ENCODE measurements around the gene KCNG2.

The KCNG2 gene

GRCh38 chr18:79764131-79764530 lies 33.6 kb upstream of the KCNG2 start:
- H3K9me3 ChIP-seq (ENCODE audit: severe bottlenecking) = no peaks in the 10 kb centered on the region
- TF ChIP-seq CTCF (IDR thresholded peaks at IDR 0.05; ENCODE audit: poor library complexity, severe bottlenecking) = no peak
- no peaks in the 10 kb centered on the region for H3K36me3 ChIP-seq (ENCODE audit: low read depth)
- no peaks in the 10 kb centered on the region for H3K27me3 ChIP-seq (ENCODE audit: insufficient read depth, poor library complexity, severe bottlenecking)
- no peak for ATAC-seq (ENCODE audit: low read depth)
- DNase-seq (ENCODE audit: low spot score) = peak; percentile 27
- H3K27ac ChIP-seq (ENCODE audit: poor library complexity, severe bottlenecking) = no peak overlapping the region
- H3K4me1 ChIP-seq (ENCODE audit: insufficient read depth, poor library complexity, severe bottlenecking) = no peaks in the 10 kb centered on the region
- H3K4me3 ChIP-seq (ENCODE audit: severe bottlenecking) = no peak overlapping the region

- DNase-seq (ENCODE audit: low spot score) = peak; percentile 34
- no peaks in the 10 kb centered on the region for H3K9me3 ChIP-seq (ENCODE audit: severe bottlenecking)
- TF ChIP-seq CTCF (IDR thresholded peaks at IDR 0.05; ENCODE audit: poor library complexity, severe bottlenecking) = no peak
- no peaks in the 10 kb centered on the region for H3K4me1 ChIP-seq (ENCODE audit: insufficient read depth, poor library complexity, severe bottlenecking)
- H3K4me3 ChIP-seq (ENCODE audit: severe bottlenecking) = no peak overlapping the region
- H3K36me3 ChIP-seq (ENCODE audit: low read depth) = no peaks in the 10 kb centered on the region
- H3K27me3 ChIP-seq (ENCODE audit: insufficient read depth, poor library complexity, severe bottlenecking) = no peaks in the 10 kb centered on the region
- no peak for ATAC-seq (ENCODE audit: low read depth)
- H3K27ac ChIP-seq (ENCODE audit: poor library complexity, severe bottlenecking) = no peak overlapping the region
Measured at GRCh38 chr18:79765491-79766245, 32.1 kb upstream of the KCNG2 start.

DNA sequence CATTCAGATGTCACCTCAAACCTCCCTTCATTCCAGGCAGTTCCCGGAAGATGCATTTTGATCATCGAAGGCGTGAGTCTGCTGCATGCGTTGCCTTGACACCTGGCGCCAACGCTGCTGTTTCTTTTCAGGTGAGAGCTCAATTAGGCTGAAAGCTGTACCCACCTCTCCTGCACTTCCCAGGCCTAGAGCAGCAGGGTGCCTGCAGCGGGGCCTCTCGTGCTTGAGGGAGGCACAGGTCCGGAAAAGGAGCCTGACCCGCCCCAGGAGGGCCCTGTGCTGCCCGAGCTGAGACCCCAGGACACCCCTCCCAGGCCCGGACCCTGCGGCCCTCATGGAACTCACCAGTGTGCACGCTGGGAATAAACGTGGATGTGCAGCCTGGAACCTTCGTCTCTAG lies 31.4 kb upstream of the KCNG2 start:
- Histone ChIP-seq H3K4me3 (ENCODE audit: severe bottlenecking) (no peak overlapping the region), H3K27ac (ENCODE audit: poor library complexity, severe bottlenecking) (no peak overlapping the region), H3K9me3 (ENCODE audit: severe bottlenecking) (no peaks in the 10 kb centered on the region), H3K36me3 (ENCODE audit: low read depth) (no peaks in the 10 kb centered on the region), H3K4me1 (ENCODE audit: insufficient read depth, poor library complexity, severe bottlenecking) (no peaks in the 10 kb centered on the region), H3K27me3 (ENCODE audit: insufficient read depth, poor library complexity, severe bottlenecking) (no peaks in the 10 kb centered on the region)
- no peak for TF ChIP-seq CTCF (IDR thresholded peaks at IDR 0.05; ENCODE audit: poor library complexity, severe bottlenecking)
- ATAC-seq (ENCODE audit: low read depth) (no peak), DNase-seq (ENCODE audit: low spot score) (peak; percentile 31)

- no peak for TF ChIP-seq CTCF (IDR thresholded peaks at IDR 0.05; ENCODE audit: poor library complexity, severe bottlenecking)
- DNase-seq (ENCODE audit: low spot score) (no peak), ATAC-seq (ENCODE audit: low read depth) (no peak)
- Histone ChIP-seq H3K4me1 (ENCODE audit: insufficient read depth, poor library complexity, severe bottlenecking) (no peaks in the 10 kb centered on the region), H3K9me3 (ENCODE audit: severe bottlenecking) (no peaks in the 10 kb centered on the region), H3K36me3 (ENCODE audit: low read depth) (no peaks in the 10 kb centered on the region), H3K4me3 (ENCODE audit: severe bottlenecking) (no peak overlapping the region), H3K27ac (ENCODE audit: poor library complexity, severe bottlenecking) (no peak overlapping the region), H3K27me3 (ENCODE audit: insufficient read depth, poor library complexity, severe bottlenecking) (no peaks in the 10 kb centered on the region)
Measured at GRCh38 chr18:79768745-79769144, 29.0 kb upstream of the KCNG2 start.

Data from RWPE2 (cell line).